ENCODE measurements around the gene TEX29.

Gene TEX29

GRCh38 chr13:111286162-111286561 is 34.3 kb upstream of the TEX29 start:
- Histone ChIP-seq H3K4me3 (ENCODE audit: low read length, poor library complexity, severe bottlenecking) (no peak overlapping the region), H3K4me2 (ENCODE audit: low read depth, low read length, poor library complexity, severe bottlenecking) (no peak overlapping the region), H2AFZ (ENCODE audit: low read length) (no peak overlapping the region), H3K9me3 (ENCODE audit: insufficient read depth, low read depth, low read length) (no peaks in the 10 kb centered on the region), H3K4me1 (ENCODE audit: insufficient read depth, low read length, poor library complexity, severe bottlenecking) (no peaks in the 10 kb centered on the region), H3K79me2 (ENCODE audit: insufficient read depth, low read length) (0 out of 2 replicates have a peak, but pooled peaks cover 3% of the 10 kb centered on the region), H3F3A (ENCODE audit: low read depth) (no peaks in the 10 kb centered on the region), H4K20me1 (ENCODE audit: insufficient read depth, low read length, poor library complexity, severe bottlenecking) (no peaks in the 10 kb centered on the region), H3K9ac (ENCODE audit: low read depth, low read length, poor library complexity, severe bottlenecking) (no peak overlapping the region), H3K36me3 (ENCODE audit: insufficient read depth, low read length) (peaks cover 97% of the 10 kb centered on the region), H3K9me2 (replicated peaks; ENCODE audit: low read depth, low read length) (no peaks in the 10 kb centered on the region), H3K27me3 (ENCODE audit: insufficient read depth, low read length, poor library complexity, severe bottlenecking) (no peaks in the 10 kb centered on the region)
- TF ChIP-seq, protein P1, sequence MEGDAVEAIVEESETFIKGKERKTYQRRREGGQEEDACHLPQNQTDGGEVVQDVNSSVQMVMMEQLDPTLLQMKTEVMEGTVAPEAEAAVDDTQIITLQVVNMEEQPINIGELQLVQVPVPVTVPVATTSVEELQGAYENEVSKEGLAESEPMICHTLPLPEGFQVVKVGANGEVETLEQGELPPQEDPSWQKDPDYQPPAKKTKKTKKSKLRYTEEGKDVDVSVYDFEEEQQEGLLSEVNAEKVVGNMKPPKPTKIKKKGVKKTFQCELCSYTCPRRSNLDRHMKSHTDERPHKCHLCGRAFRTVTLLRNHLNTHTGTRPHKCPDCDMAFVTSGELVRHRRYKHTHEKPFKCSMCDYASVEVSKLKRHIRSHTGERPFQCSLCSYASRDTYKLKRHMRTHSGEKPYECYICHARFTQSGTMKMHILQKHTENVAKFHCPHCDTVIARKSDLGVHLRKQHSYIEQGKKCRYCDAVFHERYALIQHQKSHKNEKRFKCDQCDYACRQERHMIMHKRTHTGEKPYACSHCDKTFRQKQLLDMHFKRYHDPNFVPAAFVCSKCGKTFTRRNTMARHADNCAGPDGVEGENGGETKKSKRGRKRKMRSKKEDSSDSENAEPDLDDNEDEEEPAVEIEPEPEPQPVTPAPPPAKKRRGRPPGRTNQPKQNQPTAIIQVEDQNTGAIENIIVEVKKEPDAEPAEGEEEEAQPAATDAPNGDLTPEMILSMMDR (conservative IDR thresholded peaks at IDR 0.05; ENCODE audit: low read length) = no peak; the same call in 1 of the 2 replicates
- TF ChIP-seq EZH2phosphoT487 (IDR thresholded peaks at IDR 0.05; ENCODE audit: borderline replicate concordance) = no peak

DNA sequence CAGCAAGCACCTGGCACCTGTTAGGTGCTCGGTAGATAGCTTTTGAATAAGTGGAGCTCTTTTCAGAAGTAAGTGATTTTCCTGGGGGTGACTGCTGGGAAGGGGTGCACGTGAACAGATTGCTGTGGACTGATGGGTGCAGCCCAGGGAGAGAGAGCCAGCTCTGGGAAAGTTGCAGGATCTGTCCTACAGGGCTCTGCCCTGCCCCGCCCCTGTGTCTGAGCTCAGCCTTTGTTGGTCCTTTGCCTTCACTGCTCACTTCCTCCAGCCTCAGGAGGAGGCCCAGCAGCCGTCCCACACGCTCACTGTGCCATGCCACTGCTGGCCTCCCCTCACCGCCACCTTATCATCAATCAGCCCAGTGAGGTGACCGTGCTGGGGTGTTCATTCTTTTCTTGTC is 33.7 kb upstream of the TEX29 start:
- Histone ChIP-seq H3K4me2 (ENCODE audit: low read depth, low read length, poor library complexity, severe bottlenecking) (no peak overlapping the region), H3K9me2 (replicated peaks; ENCODE audit: low read depth, low read length) (no peaks in the 10 kb centered on the region), H3K9ac (ENCODE audit: low read depth, low read length, poor library complexity, severe bottlenecking) (no peak overlapping the region), H3K36me3 (ENCODE audit: insufficient read depth, low read length) (peaks cover 97% of the 10 kb centered on the region), H3K9me3 (ENCODE audit: insufficient read depth, low read depth, low read length) (no peaks in the 10 kb centered on the region), H3F3A (ENCODE audit: low read depth) (no peaks in the 10 kb centered on the region), H3K4me3 (ENCODE audit: low read length, poor library complexity, severe bottlenecking) (no peak overlapping the region), H3K27me3 (ENCODE audit: insufficient read depth, low read length, poor library complexity, severe bottlenecking) (no peaks in the 10 kb centered on the region), H3K4me1 (ENCODE audit: insufficient read depth, low read length, poor library complexity, severe bottlenecking) (no peaks in the 10 kb centered on the region), H4K20me1 (ENCODE audit: insufficient read depth, low read length, poor library complexity, severe bottlenecking) (no peaks in the 10 kb centered on the region), H3K79me2 (ENCODE audit: insufficient read depth, low read length) (0 out of 2 replicates have a peak, but pooled peaks cover 3% of the 10 kb centered on the region), H2AFZ (ENCODE audit: low read length) (no peak overlapping the region)
- TF ChIP-seq, protein P1 (conservative IDR thresholded peaks at IDR 0.05; ENCODE audit: low read length) = no peak
- no peak for TF ChIP-seq EZH2phosphoT487 (IDR thresholded peaks at IDR 0.05; ENCODE audit: borderline replicate concordance)

DNA sequence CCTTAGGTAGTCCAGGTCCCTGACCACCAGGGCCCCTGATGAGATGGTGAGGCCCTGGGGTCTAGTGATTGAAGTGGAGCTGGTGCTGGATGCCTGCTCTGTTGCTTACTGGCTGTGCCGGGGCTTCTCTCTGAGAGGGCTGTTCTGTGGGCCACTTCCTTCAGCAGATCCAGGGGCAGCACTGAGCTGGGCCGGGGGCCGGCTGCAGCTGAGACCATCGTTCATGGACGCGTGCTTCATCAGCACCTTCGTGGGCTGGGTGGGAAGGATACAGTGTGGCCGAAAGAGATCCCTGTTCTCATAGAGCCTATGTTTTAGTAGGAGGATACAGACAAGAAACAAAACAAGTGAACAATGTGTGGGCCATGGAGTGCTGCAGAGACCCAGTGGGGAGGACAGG is 33.2 kb upstream of the TEX29 start:
- peaks cover 97% of the 10 kb centered on the region for H3K36me3 ChIP-seq (ENCODE audit: insufficient read depth, low read length)
- H3K4me3 ChIP-seq (ENCODE audit: low read length, poor library complexity, severe bottlenecking) = no peak overlapping the region
- no peaks in the 10 kb centered on the region for H3K9me3 ChIP-seq (ENCODE audit: insufficient read depth, low read depth, low read length)
- H3F3A ChIP-seq (ENCODE audit: low read depth) = no peaks in the 10 kb centered on the region
- H3K4me2 ChIP-seq (ENCODE audit: low read depth, low read length, poor library complexity, severe bottlenecking) = no peak overlapping the region
- H3K4me1 ChIP-seq (ENCODE audit: insufficient read depth, low read length, poor library complexity, severe bottlenecking) = no peaks in the 10 kb centered on the region
- H2AFZ ChIP-seq (ENCODE audit: low read length) = no peak overlapping the region
- no peaks in the 10 kb centered on the region for H4K20me1 ChIP-seq (ENCODE audit: insufficient read depth, low read length, poor library complexity, severe bottlenecking)
- no peak for TF ChIP-seq EZH2phosphoT487 (IDR thresholded peaks at IDR 0.05; ENCODE audit: borderline replicate concordance)
- TF ChIP-seq, protein P1 (conservative IDR thresholded peaks at IDR 0.05; ENCODE audit: low read length) = no peak
- H3K27me3 ChIP-seq (ENCODE audit: insufficient read depth, low read length, poor library complexity, severe bottlenecking) = no peaks in the 10 kb centered on the region
- no peak overlapping the region for H3K9ac ChIP-seq (ENCODE audit: low read depth, low read length, poor library complexity, severe bottlenecking)
- no peaks in the 10 kb centered on the region for H3K9me2 ChIP-seq (replicated peaks; ENCODE audit: low read depth, low read length)
- 0 out of 2 replicates have a peak, but pooled peaks cover 3% of the 10 kb centered on the region for H3K79me2 ChIP-seq (ENCODE audit: insufficient read depth, low read length)
